Measurements from ENCODE around the gene AP3S2. TPM values are rescaled to one million over a fixed set of nuclear protein-coding genes. Genes with fewer than 3 reads are reported as not detected.

AP3S2 gene
- total RNA-seq, 1 donor from 2014 or later: 39.5 TPM

- Histone ChIP-seq H3K27ac (no peak overlapping the region), H3K9me3 (no peaks in the 10 kb centered on the region), H3K4me3 (no peak overlapping the region), H3K4me1 (peaks cover 19% of the 10 kb centered on the region), H3K36me3 (peaks cover 0 to 3% of the 10 kb centered on the region in 2 donors), H3K27me3 (no peaks in the 10 kb centered on the region)
- DNase-seq (ENCODE audit: extremely low spot score in 2 of 2): no peak
- intact Hi-C loops (cut with DNase I): no loop called here
- TF ChIP-seq CTCF (IDR thresholded peaks at IDR 0.05): no peak
- TF ChIP-seq POLR2AphosphoS5 (IDR thresholded peaks at IDR 0.05; ENCODE audit: insufficient read depth in 1 of 2, low read depth in 1 of 2): no peak
- no peak for TF ChIP-seq POLR2A (IDR thresholded peaks at IDR 0.05)
Observed at GRCh38 chr15:89841306-89841705, 52.5 kb downstream of the AP3S2 start.

- Histone ChIP-seq H3K27me3 (no peaks in the 10 kb centered on the region), H3K9me3 (no peaks in the 10 kb centered on the region), H3K4me1 (peaks cover 29% of the 10 kb centered on the region), H3K36me3 (peaks cover 0 to 13% of the 10 kb centered on the region in 2 donors), H3K27ac (no peak overlapping the region), H3K4me3 (no peak overlapping the region)
- TF ChIP-seq POLR2A (IDR thresholded peaks at IDR 0.05) (no peak), CTCF (IDR thresholded peaks at IDR 0.05) (no peak), POLR2AphosphoS5 (IDR thresholded peaks at IDR 0.05; ENCODE audit: insufficient read depth in 1 of 2, low read depth in 1 of 2) (no peak)
- DNase-seq (ENCODE audit: extremely low spot score in 2 of 2): no peak
- intact Hi-C loops (cut with DNase I): no loop called here
Observed at GRCh38 chr15:89839167-89839810, 54.5 kb downstream of the AP3S2 start.

- Histone ChIP-seq H3K27ac (peak overlapping the region; percentile 84), H3K9me3 (no peaks in the 10 kb centered on the region), H3K27me3 (no peaks in the 10 kb centered on the region), H3K4me1 (peaks cover 29% of the 10 kb centered on the region), H3K4me3 (no peak overlapping the region), H3K36me3 (peaks cover 0 to 16% of the 10 kb centered on the region in 2 donors)
- TF ChIP-seq POLR2AphosphoS5 (IDR thresholded peaks at IDR 0.05; ENCODE audit: insufficient read depth in 1 of 2, low read depth in 1 of 2) (no peak), POLR2A (IDR thresholded peaks at IDR 0.05) (no peak), CTCF (IDR thresholded peaks at IDR 0.05) (no peak)
- no peak for DNase-seq (ENCODE audit: extremely low spot score in 2 of 2)
- intact Hi-C loops (cut with DNase I): no loop called here
Observed at GRCh38 chr15:89837830-89838178, 56.0 kb downstream of the AP3S2 start.

- Histone ChIP-seq H3K27me3 (no peaks in the 10 kb centered on the region), H3K36me3 (peaks cover 0 to 16% of the 10 kb centered on the region in 2 donors), H3K4me1 (peaks cover 29% of the 10 kb centered on the region), H3K9me3 (no peaks in the 10 kb centered on the region), H3K4me3 (no peak overlapping the region), H3K27ac (peak overlapping the region; percentile 84)
- DNase-seq (ENCODE audit: extremely low spot score in 2 of 2): no peak
- TF ChIP-seq POLR2AphosphoS5 (IDR thresholded peaks at IDR 0.05; ENCODE audit: insufficient read depth in 1 of 2, low read depth in 1 of 2): no peak
- no peak for TF ChIP-seq POLR2A (IDR thresholded peaks at IDR 0.05)
- no peak for TF ChIP-seq CTCF (IDR thresholded peaks at IDR 0.05)
- intact Hi-C loops (cut with DNase I): no loop called here
Observed at GRCh38 chr15:89837134-89837829, 56.5 kb downstream of the AP3S2 start.

Data from vagina (tissue), 2 donors.